DND-41 (cell line): ENCODE data around the gene HOXA5.

Experiments
- ATAC-seq: fragments of 200-7000 bp; cut with Tn5 transposase; 3 replicates; pipeline ENCODE4 v1.9.1; 2021; ENCODE audit warnings: low read depth; ENCODE audit not compliant: insufficient read depth
- DNase-seq: peaks from one replicate; pipeline ENCODE4 v3.0.0-alpha.2; 2020
- H2AFZ ChIP-seq: 2 replicates; pipeline ENCODE4 v1.6.0; 2012; ENCODE audit warnings: low read depth, low read length
- H3K27ac ChIP-seq: 2 replicates; pipeline ENCODE4 v1.5.1; 2012; ENCODE audit warnings: low read length, inconsistent platforms
- H3K27me3 ChIP-seq: fragments of 200-600 bp; sonication (generic); 2 replicates; pipeline ENCODE4 v1.6.0; 2012; ENCODE audit warnings: low read length, mild to moderate bottlenecking, inconsistent platforms; ENCODE audit not compliant: insufficient read depth, poor library complexity
- H3K36me3 ChIP-seq: 2 replicates; pipeline ENCODE4 v1.5.1; 2012; ENCODE audit warnings: low read length, inconsistent platforms; ENCODE audit not compliant: insufficient read depth
- H3K4me1 ChIP-seq: 2 replicates; pipeline ENCODE4 v1.5.1; 2012; ENCODE audit warnings: mild to moderate bottlenecking, low read length; ENCODE audit not compliant: insufficient read depth
- H3K4me2 ChIP-seq: 2 replicates; pipeline ENCODE4 v1.6.0; 2012; ENCODE audit warnings: mild to moderate bottlenecking, moderate library complexity, low read length, inconsistent platforms; ENCODE audit not compliant: insufficient read depth
- H3K4me3 ChIP-seq, 2 experiments: fragments of 200-600 bp in 1 of 2; shearing (Covaris generic) in 1 of 2; 2 replicates each; pipeline ENCODE4 v1.5.1; 2012 to 2016; ENCODE audit warnings: inconsistent platforms in 2 of 2, low read length in 2 of 2, mild to moderate bottlenecking in 2 of 2, low read depth in 1 of 2, moderate library complexity in 1 of 2
- H3K79me2 ChIP-seq: 2 replicates; pipeline ENCODE4 v1.6.0; 2012; ENCODE audit warnings: low read length, inconsistent platforms; ENCODE audit not compliant: insufficient read depth
- H3K9ac ChIP-seq: 2 replicates; pipeline ENCODE4 v1.6.0; 2012; ENCODE audit warnings: low read depth, mild to moderate bottlenecking, inconsistent platforms, low read length, moderate library complexity
- H3K9me3 ChIP-seq: 2 replicates; pipeline ENCODE4 v1.5.1; 2012; ENCODE audit warnings: low read length, moderate library complexity, mild to moderate bottlenecking, inconsistent platforms; ENCODE audit not compliant: insufficient read depth, severe bottlenecking
- H4K20me1 ChIP-seq: 2 replicates; pipeline ENCODE4 v1.6.0; 2012; ENCODE audit warnings: low read length; ENCODE audit not compliant: insufficient read depth
- EZH2 ChIP-seq: IDR thresholded peaks from 3 replicates; pipeline ENCODE4 v1.6.1; 2012; ENCODE audit warnings: borderline replicate concordance, low read depth, mild to moderate bottlenecking, moderate library complexity, low read length, inconsistent platforms; ENCODE audit not compliant: severe bottlenecking
- TF ChIP-seq, protein P1 (sequence below): IDR thresholded peaks from 2 replicates; pipeline ENCODE4 v1.5.1; 2012; ENCODE audit warnings: borderline replicate concordance, low read length, moderate library complexity, mild to moderate bottlenecking; ENCODE audit not compliant: poor library complexity, severe bottlenecking; ENCODE audit errors: extremely low read depth

Gene HOXA5

DNA sequence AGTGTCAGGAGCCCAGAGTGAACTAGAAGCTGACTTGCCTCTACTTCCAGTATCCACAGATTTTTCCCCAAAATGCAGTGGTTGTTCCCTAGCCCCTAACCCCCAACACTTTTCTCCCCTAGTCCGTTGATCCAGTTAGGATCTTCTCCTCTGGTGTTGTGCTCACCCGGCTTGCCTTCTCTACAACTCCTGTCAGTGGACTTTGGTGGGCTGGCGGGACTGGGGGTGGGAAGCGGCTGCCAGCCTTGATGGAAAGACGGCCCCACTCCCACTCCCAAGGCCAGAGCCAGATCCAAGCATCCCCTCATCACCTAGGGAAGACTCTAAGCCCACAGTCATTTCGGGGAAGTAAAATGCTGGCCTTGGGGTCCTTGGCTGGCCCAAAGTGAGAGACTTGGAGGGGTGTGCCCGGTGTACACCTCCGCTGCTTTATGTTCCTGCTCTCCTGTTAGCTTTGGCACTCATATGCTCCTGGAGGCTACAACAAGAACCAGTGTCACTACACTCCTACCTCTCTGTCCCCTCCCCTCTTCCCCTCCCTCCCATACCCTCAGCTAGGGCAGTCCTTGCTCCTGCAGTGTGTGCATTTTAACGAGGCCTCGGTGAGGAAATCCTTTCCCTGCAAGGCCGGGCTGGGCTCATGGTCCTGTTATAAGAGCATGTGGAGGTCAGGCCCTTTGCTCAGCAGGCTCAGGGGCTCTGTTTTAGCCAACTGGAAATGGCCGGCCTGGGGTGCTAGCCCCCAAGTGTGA lies 31.6 kb upstream of the HOXA5 start:
- Histone ChIP-seq H3K27me3 (peaks cover 10% of the 10 kb centered on the region), H3K4me1 (no peaks in the 10 kb centered on the region), H2AFZ (no peak overlapping the region), H3K9ac (no peak overlapping the region), H3K36me3 (no peaks in the 10 kb centered on the region), H3K79me2 (no peaks in the 10 kb centered on the region), H3K4me3 (no peak overlapping the region), H3K9me3 (no peaks in the 10 kb centered on the region), H3K4me2 (no peak overlapping the region), H4K20me1 (no peaks in the 10 kb centered on the region), H3K27ac (no peak overlapping the region)
- DNase-seq (no peak), ATAC-seq (no peak)
- TF ChIP-seq, protein P1, sequence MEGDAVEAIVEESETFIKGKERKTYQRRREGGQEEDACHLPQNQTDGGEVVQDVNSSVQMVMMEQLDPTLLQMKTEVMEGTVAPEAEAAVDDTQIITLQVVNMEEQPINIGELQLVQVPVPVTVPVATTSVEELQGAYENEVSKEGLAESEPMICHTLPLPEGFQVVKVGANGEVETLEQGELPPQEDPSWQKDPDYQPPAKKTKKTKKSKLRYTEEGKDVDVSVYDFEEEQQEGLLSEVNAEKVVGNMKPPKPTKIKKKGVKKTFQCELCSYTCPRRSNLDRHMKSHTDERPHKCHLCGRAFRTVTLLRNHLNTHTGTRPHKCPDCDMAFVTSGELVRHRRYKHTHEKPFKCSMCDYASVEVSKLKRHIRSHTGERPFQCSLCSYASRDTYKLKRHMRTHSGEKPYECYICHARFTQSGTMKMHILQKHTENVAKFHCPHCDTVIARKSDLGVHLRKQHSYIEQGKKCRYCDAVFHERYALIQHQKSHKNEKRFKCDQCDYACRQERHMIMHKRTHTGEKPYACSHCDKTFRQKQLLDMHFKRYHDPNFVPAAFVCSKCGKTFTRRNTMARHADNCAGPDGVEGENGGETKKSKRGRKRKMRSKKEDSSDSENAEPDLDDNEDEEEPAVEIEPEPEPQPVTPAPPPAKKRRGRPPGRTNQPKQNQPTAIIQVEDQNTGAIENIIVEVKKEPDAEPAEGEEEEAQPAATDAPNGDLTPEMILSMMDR: no peak
- TF ChIP-seq EZH2: no peak

DNA sequence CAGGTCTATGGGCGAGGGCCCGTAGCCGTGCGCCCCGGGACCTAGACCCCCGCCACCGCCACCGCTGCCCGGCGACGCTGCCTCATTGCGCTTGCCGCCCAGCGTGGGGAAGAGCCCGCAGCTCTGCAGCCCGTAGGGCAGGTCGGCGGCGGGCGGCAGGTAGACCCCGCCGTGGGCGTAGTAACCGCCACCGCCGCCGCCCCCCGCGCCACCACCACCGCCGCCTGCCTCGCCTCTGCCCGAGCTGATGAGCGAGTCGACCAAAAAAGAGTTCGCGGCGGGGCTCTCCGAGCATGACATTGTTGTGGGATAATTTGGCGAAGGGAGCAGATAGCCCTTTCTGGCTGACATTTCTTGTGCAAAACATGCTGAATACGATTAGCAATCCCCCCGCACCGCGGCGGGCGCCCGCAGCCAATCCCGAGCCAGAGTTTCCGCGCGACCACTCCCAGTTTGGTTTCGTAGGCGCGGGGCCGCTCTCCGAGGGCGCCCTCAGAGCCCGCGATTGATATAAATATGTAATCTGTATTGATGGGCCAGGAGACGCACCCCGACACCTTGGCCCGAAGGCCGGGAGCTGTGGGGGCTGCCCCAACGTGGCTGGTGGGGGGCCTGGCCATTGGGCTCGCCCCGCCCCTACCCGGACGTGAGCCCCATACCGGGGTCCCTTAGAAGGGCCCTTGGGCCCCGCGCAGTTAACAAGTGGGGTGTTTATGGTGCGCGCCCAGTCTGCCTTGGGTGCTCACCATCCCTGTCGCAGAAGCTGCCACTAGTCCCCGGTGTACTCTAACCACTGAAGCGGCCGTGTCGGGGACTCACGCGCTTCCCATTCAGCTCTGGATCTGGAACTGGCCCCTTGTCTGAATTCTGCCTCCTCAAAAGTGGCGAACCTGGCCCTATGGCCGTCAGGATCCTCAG lies 30.7 kb upstream of the HOXA5 start, which contains the start of gene HOXA10:
Gene HOXA10 (minus strand): TSS at position 365 of the 918 bp plus-strand sequence. CDS start 14 bp downstream, at position 351.
- H3K4me3 ChIP-seq: no peak within 1 kb of the TSS
- DNase-seq: no peak
- H4K20me1 ChIP-seq: no peaks in the 10 kb centered on the region
- H3K4me1 ChIP-seq: no peaks in the 10 kb centered on the region
- H3K27ac ChIP-seq: no peak within 1 kb of the TSS
- no peaks in the 10 kb centered on the region for H3K36me3 ChIP-seq
- TF ChIP-seq, protein P1: no peak
- no peak for TF ChIP-seq EZH2
- H3K9me3 ChIP-seq: no peaks in the 10 kb centered on the region
- no peak within 1 kb of the TSS for H3K9ac ChIP-seq
- no peak within 1 kb of the TSS for H2AFZ ChIP-seq
- peaks cover 10% of the 10 kb centered on the region for H3K27me3 ChIP-seq
- ATAC-seq: no peak
- no peaks in the 10 kb centered on the region for H3K79me2 ChIP-seq
- H3K4me2 ChIP-seq: no peak within 1 kb of the TSS

DNA sequence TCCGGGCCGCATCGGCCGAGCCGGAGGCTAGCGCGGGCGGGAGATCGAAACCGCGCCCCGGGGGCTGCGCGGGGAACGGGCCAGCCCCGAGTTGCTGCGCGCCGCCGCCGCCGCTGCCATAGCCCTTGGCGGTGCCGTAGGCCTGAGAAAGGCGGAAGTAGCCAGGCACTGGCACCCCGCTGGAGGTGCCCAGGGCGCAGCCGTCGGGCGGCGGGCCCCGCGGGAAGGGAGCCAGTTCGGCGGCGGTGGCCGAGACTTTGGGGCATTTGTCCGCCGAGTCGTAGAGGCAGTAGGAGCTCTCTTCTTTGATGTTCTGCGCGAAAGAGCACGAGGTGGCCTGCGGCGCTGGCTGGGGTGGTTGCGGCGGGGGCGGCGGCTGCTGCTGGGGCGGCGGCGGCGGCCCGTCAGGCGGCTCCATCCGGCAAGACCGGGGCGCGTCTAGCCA lies 30.1 kb upstream of the HOXA5 start:
- no peak overlapping the region for H3K4me3 ChIP-seq
- DNase-seq: no peak

More for the DNA sequence above, 30.1 kb upstream of the HOXA5 start:
- Histone ChIP-seq H3K9ac (no peak overlapping the region), H4K20me1 (no peaks in the 10 kb centered on the region), H2AFZ (no peak overlapping the region), H3K4me1 (no peaks in the 10 kb centered on the region), H3K36me3 (no peaks in the 10 kb centered on the region), H3K27me3 (peaks cover 10% of the 10 kb centered on the region), H3K9me3 (no peaks in the 10 kb centered on the region), H3K79me2 (no peaks in the 10 kb centered on the region), H3K4me2 (no peak overlapping the region), H3K27ac (no peak overlapping the region)
- TF ChIP-seq, protein P1: no peak
- no peak for TF ChIP-seq EZH2
- no peak for ATAC-seq
